ENCODE results near the gene CLK4. TPM values are rescaled to one million over a fixed set of nuclear protein-coding genes. Genes with fewer than 3 reads are reported as not detected.

Gene CLK4
- total and polyA plus RNA-seq, 2 of the 8 experiments (the other 6 are each of a cell fraction or from before 2014, with no cell fraction given) = 8.1 to 12.6 TPM

DNA sequence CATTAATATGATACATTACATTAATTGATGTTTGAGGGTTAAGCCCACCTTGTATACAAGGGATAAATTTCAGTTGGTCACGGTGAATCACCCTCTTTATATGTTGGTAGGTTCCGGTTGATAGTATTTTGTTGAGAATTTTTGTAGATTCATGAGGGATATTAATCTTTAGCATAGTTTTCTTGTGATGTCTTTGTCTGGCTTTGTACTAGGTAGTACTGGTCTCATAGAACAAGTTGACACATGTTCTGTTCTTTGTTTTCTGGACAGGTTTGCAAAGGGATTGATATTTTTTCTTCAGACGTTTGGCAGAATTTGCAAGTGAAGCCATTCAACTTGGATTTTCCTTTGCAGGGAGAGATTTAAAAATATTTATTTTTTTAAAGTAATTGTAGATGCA lies 49.1 kb upstream of the CLK4 start:
- no peak overlapping the region for H2BK15ac ChIP-seq (ENCODE audit: low read length)
- H2BK120ac ChIP-seq (replicated peaks; ENCODE audit: low read depth, low read length) = no peak overlapping the region
- no peak overlapping the region for H3K27ac ChIP-seq (ENCODE audit: low read depth, low read length)
- peaks cover 4 to 9% of the 10 kb centered on the region in 2 experiments; a peak in 3 of 4 replicates for H3K9me3 ChIP-seq (ENCODE audit: insufficient read depth in 2 of 2, low read depth in 1 of 2, low read length in 1 of 2)
- H3K4me2 ChIP-seq (ENCODE audit: insufficient read depth in 1 of 2, low read depth in 2 of 2, low read length in 2 of 2) = no peak overlapping the region
- ChIA-PET POLR2A (ENCODE audit: partially characterized antibody) (no interaction called here), CTCF (ENCODE audit: partially characterized antibody) (no interaction called here)
- no peak overlapping the region for H3K4ac ChIP-seq (replicated peaks; ENCODE audit: insufficient read length, low read depth, low read length)
- FAIRE-seq (no peak), DNase-seq (ENCODE audit: low read depth in 1 of 2, low spot score in 2 of 2) (no peak)
- no peaks in the 10 kb centered on the region for H3K27me3 ChIP-seq (replicated peaks in 1 of 4; ENCODE audit: control insufficient read depth in 3 of 4, extremely low read depth in 1 of 4, insufficient read depth in 3 of 4, low read length in 3 of 4)
- no peaks in the 10 kb centered on the region for H3K79me1 ChIP-seq (ENCODE audit: low read depth, low read length)
- no peak overlapping the region for H2AFZ ChIP-seq (ENCODE audit: low read length)
- no peak overlapping the region for H2BK20ac ChIP-seq (ENCODE audit: low read length)
- no peak overlapping the region for H3K23ac ChIP-seq (ENCODE audit: insufficient read length)
- H3K4me3 ChIP-seq (ENCODE audit: extremely low read depth in 1 of 4, insufficient read depth in 2 of 4, low read depth in 3 of 4, low read length in 4 of 4) = no peak overlapping the region
- H2BK12ac ChIP-seq (ENCODE audit: low read depth, low read length) = no peak overlapping the region
- no peak overlapping the region for H4K5ac ChIP-seq (ENCODE audit: insufficient read length, low read depth, low read length)
- no peak overlapping the region for H3K14ac ChIP-seq (ENCODE audit: insufficient read length)
- 89% methylated on average over 3 of the region's 3 CpGs; no CpG with 5 or more reads in 1 of the 2 experiments for WGBS, 2 experiments (ENCODE audit: extremely low coverage in 1 of 2, insufficient coverage in 1 of 2, insufficient read length in 1 of 2, insufficient replicate concordance in 2 of 2, low coverage in 1 of 2, low lambda C conversion rate in 2 of 2, missing lambda C conversion rate in 1 of 2)
- no peaks in the 10 kb centered on the region for H3K36me3 ChIP-seq (ENCODE audit: control insufficient read depth in 2 of 4, insufficient read depth in 4 of 4, low read length in 3 of 4)
- no peak overlapping the region for H2AK5ac ChIP-seq (ENCODE audit: low read depth, low read length)
- H2BK5ac ChIP-seq (ENCODE audit: low read depth, low read length) = no peak overlapping the region
- no peaks in the 10 kb centered on the region for H3K79me2 ChIP-seq (ENCODE audit: control insufficient read depth in 1 of 2, insufficient read depth in 2 of 2, low read length in 2 of 2)
- 0 out of 7 replicates have a peak, but pooled peaks cover 0 to 1% (median 0%) of the 10 kb centered on the region in 4 experiments for H3K4me1 ChIP-seq (replicated peaks in 1 of 4; ENCODE audit: control insufficient read depth in 3 of 4, insufficient read depth in 4 of 4, low read length in 3 of 4)
- no peaks in the 10 kb centered on the region for H4K20me1 ChIP-seq (replicated peaks in 1 of 2; ENCODE audit: control insufficient read depth in 1 of 2, insufficient read depth in 2 of 2, low read length in 2 of 2)
- H3K23me2 ChIP-seq (ENCODE audit: low read depth, low read length) = no peaks in the 10 kb centered on the region; the same call in 1 of the 2 replicates
- H3K18ac ChIP-seq (ENCODE audit: extremely low read depth, low read length) = no peak overlapping the region
- no peak overlapping the region for H4K91ac ChIP-seq (replicated peaks; ENCODE audit: insufficient read length, low read length)
- TF ChIP-seq BRCA1 (IDR thresholded peaks at IDR 0.05; ENCODE audit: low read depth, low read length) = no peak
- TF ChIP-seq CEBPB (IDR thresholded peaks at IDR 0.05; ENCODE audit: low read depth, low read length) = no peak
- TF ChIP-seq KDM4A (IDR thresholded peaks at IDR 0.05; ENCODE audit: low read depth, low read length, severe bottlenecking) = no peak
- no peak for TF ChIP-seq TAF7 (optimal IDR thresholded peaks at IDR 0.05; ENCODE audit: borderline replicate concordance, low read depth, low read length)
- TF ChIP-seq SP2 (IDR thresholded peaks at IDR 0.05; ENCODE audit: low read length) = no peak
- no peak for TF ChIP-seq ASH2L (IDR thresholded peaks at IDR 0.05; ENCODE audit: low read length)
- TF ChIP-seq TBP (IDR thresholded peaks at IDR 0.05; ENCODE audit: low read depth, low read length) = no peak
- no peak for TF ChIP-seq NANOG (IDR thresholded peaks at IDR 0.05; ENCODE audit: insufficient read depth, low read depth, low read length, poor library complexity, severe bottlenecking)
- no peak for TF ChIP-seq MAFK (IDR thresholded peaks at IDR 0.05; ENCODE audit: low read depth, low read length)
- no peak for TF ChIP-seq PHF8 (conservative IDR thresholded peaks at IDR 0.05; ENCODE audit: low read depth, low read length)
- no peak overlapping the region for H3K9ac ChIP-seq (replicated peaks in 1 of 4; ENCODE audit: extremely low read depth in 1 of 4, low read depth in 3 of 4, low read length in 3 of 4)
- H3K56ac ChIP-seq (replicated peaks; ENCODE audit: insufficient read length, low read depth, low read length) = no peak overlapping the region
- H4K8ac ChIP-seq (ENCODE audit: extremely low read depth, insufficient read depth, low read length) = no peak overlapping the region

Data from H1 (cell line).